Colonic mucosa (tissue), 4 donors: ENCODE measurements around the gene PISD. TPM values are rescaled to one million over a fixed set of nuclear protein-coding genes. Genes with fewer than 3 reads are reported as not detected.

Source experiments
- DNase-seq: peaks from one replicate; pipeline ENCODE4 v3.0.0-alpha.2; 2020
- H3K27ac ChIP-seq: fragments of 200-600 bp; one replicate; pipeline ENCODE4 v1.8.0; 2021
- H3K27me3 ChIP-seq: fragments of 200-600 bp; one replicate; pipeline ENCODE4 v1.8.0; 2021
- H3K36me3 ChIP-seq: fragments of 200-600 bp; one replicate; pipeline ENCODE4 v1.8.0; 2021
- H3K4me1 ChIP-seq: fragments of 200-600 bp; one replicate; pipeline ENCODE4 v1.8.0; 2021; ENCODE audit warnings: mild to moderate bottlenecking
- H3K4me3 ChIP-seq: fragments of 200-600 bp; one replicate; pipeline ENCODE4 v1.8.0; 2021
- H3K9ac ChIP-seq, 2 donors: one replicate each; pipeline ENCODE4 v1.7.0; 2013; ENCODE audit warnings: control low read depth in 2 of 2, low read depth in 2 of 2, low read length in 2 of 2
- H3K9me3 ChIP-seq: fragments of 200-600 bp; one replicate; pipeline ENCODE4 v1.8.0; 2021
- intact Hi-C: fragments of 100-400 bp; cut with DNase I; formaldehyde crosslinking; loops from one replicate; pipeline ENCODE4 v1.14.1; 2022
- total RNA-seq, 2 donors: library from RNA; stranded (reverse); fragmentation: NEBNext Ultra II Directional in 1 of 2; extraction: Animal tissue kit (Norgen Biotek cat#: 25700) in 1 of 2; gene quantifications; one replicate each; pipeline ENCODE4 v1.2.1, GENCODE V29; 2021
- TF ChIP-seq, protein P1 (sequence below): fragments of 200-600 bp; IDR thresholded peaks from one replicate; pipeline ENCODE4 v1.8.0; 2022; ENCODE audit warnings: antibody characterized with exemption, mild to moderate bottlenecking
- donor health status: healthy.
- donor health status: DM: no; HTN: no; CAD: no.
- donor health status: DM: no; HTN: no; CAD: no.

PISD gene
- total RNA-seq, 2 donors from 2014 or later = 30.8 to 48.1 TPM

DNA sequence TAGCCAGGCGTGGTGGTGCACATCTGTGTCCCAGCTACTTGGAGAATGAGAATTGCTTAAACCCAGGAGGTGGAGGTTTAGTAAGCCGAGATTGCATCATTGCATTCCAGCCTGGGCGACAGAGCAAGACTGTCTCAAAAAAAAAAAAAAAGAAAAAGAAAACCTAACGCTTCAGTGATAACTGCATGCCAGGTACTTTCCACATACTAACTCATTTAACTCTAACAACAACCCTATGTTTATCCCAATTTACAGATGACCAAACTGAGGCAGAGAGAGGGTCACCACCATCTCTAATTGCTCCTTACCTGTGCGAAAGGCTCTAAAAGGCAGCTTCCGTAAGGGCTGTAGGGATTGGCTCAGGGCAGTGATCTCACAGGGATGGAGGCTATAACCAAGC, 11.6 kb downstream of the PISD start:
- Histone ChIP-seq H3K4me3 (no peak overlapping the region), H3K36me3 (no peaks in the 10 kb centered on the region), H3K9ac (no peak overlapping the region), H3K27me3 (no peaks in the 10 kb centered on the region), H3K27ac (no peak overlapping the region), H3K9me3 (no peaks in the 10 kb centered on the region), H3K4me1 (peaks cover 8% of the 10 kb centered on the region)
- intact Hi-C loops = no loop called here
- TF ChIP-seq, protein P1, sequence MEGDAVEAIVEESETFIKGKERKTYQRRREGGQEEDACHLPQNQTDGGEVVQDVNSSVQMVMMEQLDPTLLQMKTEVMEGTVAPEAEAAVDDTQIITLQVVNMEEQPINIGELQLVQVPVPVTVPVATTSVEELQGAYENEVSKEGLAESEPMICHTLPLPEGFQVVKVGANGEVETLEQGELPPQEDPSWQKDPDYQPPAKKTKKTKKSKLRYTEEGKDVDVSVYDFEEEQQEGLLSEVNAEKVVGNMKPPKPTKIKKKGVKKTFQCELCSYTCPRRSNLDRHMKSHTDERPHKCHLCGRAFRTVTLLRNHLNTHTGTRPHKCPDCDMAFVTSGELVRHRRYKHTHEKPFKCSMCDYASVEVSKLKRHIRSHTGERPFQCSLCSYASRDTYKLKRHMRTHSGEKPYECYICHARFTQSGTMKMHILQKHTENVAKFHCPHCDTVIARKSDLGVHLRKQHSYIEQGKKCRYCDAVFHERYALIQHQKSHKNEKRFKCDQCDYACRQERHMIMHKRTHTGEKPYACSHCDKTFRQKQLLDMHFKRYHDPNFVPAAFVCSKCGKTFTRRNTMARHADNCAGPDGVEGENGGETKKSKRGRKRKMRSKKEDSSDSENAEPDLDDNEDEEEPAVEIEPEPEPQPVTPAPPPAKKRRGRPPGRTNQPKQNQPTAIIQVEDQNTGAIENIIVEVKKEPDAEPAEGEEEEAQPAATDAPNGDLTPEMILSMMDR = no peak
- no peak for DNase-seq

DNA sequence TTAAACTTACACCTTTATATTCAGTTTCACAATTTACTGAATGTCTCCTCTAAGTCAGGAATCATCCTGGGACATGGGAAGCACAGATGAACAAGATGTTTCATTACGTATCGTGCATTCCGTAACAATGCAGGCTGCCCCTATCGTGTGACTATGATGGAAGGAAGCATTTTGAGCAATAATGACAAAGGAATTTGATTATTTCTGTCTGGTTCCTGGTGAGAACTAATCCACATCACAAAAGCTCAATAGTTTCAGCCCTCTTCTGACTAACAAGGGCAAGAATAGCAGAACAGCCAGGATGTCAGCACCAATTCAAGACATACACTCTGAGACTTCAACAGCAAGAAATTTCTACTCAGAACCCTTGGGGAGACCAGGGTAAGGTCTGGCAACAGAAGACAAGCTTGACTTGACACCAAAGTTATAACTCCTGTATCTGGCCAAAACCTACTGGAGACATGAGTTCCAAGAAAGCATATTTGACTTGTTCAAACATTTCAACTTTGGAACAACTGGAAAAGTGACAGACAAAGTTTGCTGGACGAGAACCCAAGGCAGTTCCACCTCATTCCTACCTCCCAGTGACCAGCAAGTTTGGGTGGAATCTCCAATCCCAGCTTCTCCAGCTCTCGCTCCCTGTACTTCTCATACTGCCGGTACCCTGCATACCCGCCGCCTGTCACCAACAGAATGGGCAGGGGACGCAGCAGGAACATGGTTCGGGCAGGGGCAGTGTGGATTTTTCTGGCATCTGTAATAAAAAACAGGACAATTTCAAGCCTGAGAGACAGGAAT, 14.3 kb downstream of the PISD start:
- intact Hi-C loops = no loop called here
- Histone ChIP-seq H3K4me3 (no peak overlapping the region), H3K9me3 (no peaks in the 10 kb centered on the region), H3K36me3 (no peaks in the 10 kb centered on the region), H3K27ac (no peak overlapping the region), H3K27me3 (no peaks in the 10 kb centered on the region), H3K9ac (no peak overlapping the region), H3K4me1 (no peaks in the 10 kb centered on the region)
- TF ChIP-seq, protein P1 = no peak
- DNase-seq = no peak

DNA sequence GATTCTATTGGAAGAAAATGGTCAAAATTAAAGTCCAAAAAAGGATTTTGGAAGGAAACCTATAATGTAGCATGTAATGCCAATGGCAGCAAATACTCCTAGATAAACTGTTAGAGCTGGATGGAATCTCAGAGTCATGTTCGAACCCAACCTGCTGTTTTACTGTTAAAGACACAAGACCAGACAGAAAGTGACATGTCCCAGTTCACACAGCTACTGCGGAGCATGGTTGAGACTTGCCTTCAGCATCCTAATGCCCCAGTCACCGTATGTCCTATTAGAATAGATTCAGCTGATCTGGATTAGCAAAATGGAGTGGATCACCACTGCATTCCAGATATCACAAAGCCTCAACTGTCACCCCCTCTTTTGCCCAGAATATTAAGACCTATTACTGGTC, 14.9 kb downstream of the PISD start:
- H3K27ac ChIP-seq = no peak overlapping the region
- no peaks in the 10 kb centered on the region for H3K9me3 ChIP-seq
- H3K4me1 ChIP-seq = no peaks in the 10 kb centered on the region
- no peak for DNase-seq
- no peaks in the 10 kb centered on the region for H3K27me3 ChIP-seq
- intact Hi-C loops = no loop called here
- TF ChIP-seq, protein P1 = no peak
- no peak overlapping the region for H3K4me3 ChIP-seq
- H3K36me3 ChIP-seq = no peaks in the 10 kb centered on the region
- no peak overlapping the region for H3K9ac ChIP-seq

DNA sequence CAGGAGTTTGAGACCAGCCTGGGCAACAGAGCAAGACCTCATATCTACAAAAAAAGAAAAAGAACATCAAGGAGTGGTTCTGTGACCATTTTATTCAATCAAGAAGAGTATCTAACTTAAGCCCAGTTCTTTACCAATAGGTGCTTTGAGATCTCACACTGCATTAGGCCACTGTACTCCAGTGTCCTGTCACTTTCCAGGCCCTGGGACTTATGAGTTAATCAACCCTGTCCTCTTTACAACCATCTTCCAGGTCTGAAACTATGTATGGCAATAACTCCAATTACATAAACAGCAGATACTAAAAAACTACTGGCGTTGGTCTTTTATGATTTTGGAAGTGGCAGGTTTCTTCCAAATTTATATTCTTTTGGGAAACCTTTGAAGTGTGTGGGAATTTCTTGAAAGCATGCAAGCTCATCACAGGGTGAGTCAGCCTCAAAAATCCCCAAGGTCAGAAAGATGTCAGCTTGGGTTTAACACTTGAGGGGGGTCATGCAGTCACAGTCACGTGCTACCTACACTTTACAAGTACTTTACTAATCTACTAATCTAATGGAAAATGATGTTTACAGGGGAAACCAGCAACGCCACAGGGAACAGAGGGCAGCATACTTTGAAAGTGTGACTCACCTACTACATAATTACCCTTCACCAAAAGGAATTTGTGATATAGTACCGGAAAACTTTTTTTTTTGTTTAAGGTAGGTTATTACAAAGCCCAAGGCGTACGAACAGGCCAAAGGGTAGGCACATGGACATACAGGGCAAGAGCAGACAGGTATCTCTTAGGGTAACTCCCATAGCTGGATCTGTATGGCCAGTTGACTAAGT, 15.6 kb downstream of the PISD start:
- intact Hi-C loops = no loop called here
- H3K9ac ChIP-seq = no peak overlapping the region
- TF ChIP-seq, protein P1 = no peak
- no peak overlapping the region for H3K4me3 ChIP-seq
- no peak overlapping the region for H3K27ac ChIP-seq
- no peaks in the 10 kb centered on the region for H3K27me3 ChIP-seq
- DNase-seq = no peak
- H3K4me1 ChIP-seq = no peaks in the 10 kb centered on the region
- no peaks in the 10 kb centered on the region for H3K9me3 ChIP-seq
- no peaks in the 10 kb centered on the region for H3K36me3 ChIP-seq

DNA sequence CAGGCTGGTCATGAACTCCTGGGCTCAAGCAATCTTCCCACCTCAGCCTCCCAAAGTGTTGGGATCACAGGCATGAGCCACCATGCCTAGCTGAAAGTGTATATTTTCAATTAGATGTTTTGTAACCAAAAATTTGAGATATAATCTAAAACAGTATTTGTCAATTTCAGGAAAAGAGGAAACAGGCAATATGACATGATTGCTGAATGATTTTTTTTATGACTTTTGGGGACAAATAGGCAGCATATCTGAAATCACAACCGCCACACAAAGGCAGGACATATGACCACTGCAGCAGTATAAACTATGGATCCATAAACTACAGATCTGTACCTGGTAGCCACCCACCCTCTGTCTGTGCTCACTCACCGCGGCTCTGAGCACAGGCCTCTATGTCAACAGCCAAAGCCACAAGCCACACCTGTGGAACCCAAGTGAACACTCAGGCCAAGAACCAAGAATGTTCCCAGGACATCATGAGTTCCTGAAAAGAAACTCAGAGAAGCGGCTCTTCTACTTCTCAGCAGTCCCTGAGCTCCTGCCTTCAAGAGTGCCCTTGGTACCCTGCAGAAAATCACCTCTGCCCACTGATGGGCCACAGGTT, 22.5 kb downstream of the PISD start:
- no peaks in the 10 kb centered on the region for H3K36me3 ChIP-seq
- intact Hi-C loops = no loop called here
- no peak overlapping the region for H3K27ac ChIP-seq
- DNase-seq = no peak
- no peaks in the 10 kb centered on the region for H3K27me3 ChIP-seq
- peaks cover 20% of the 10 kb centered on the region for H3K4me1 ChIP-seq
- no peak overlapping the region for H3K4me3 ChIP-seq
- H3K9me3 ChIP-seq = no peaks in the 10 kb centered on the region
- TF ChIP-seq, protein P1 = no peak
- no peak overlapping the region for H3K9ac ChIP-seq
